HUES64 (cell line): ENCODE results near the gene PLOD2.

Source experiments
- H3K27ac ChIP-seq: 2 replicates; pipeline ENCODE4 v1.7.0; 2013; ENCODE audit warnings: low read depth, low read length, inconsistent platforms
- H3K27me3 ChIP-seq: 2 replicates; pipeline ENCODE4 v1.6.1; 2013; ENCODE audit warnings: mild to moderate bottlenecking, low read length; ENCODE audit not compliant: insufficient read depth
- H3K36me3 ChIP-seq: 2 replicates; pipeline ENCODE4 v1.6.1; 2013; ENCODE audit warnings: mild to moderate bottlenecking, low read length; ENCODE audit not compliant: insufficient read depth
- H3K4me1 ChIP-seq: 2 replicates; pipeline ENCODE4 v1.6.1; 2013; ENCODE audit warnings: mild to moderate bottlenecking, low read length, moderate library complexity; ENCODE audit not compliant: insufficient read depth
- H3K4me3 ChIP-seq: 2 replicates; pipeline ENCODE4 v1.5.1; 2013; ENCODE audit warnings: mild to moderate bottlenecking, low read length, moderate library complexity
- H3K9ac ChIP-seq: 2 replicates; pipeline ENCODE4 v1.6.1; 2013; ENCODE audit warnings: mild to moderate bottlenecking, low read depth, low read length
- H3K9me3 ChIP-seq: 2 replicates; pipeline ENCODE4 v1.6.1; 2013; ENCODE audit warnings: low read depth, low read length; ENCODE audit not compliant: insufficient read depth
- WGBS: fragments of 150-250, 120-280 bp; methylation state at CpG from one replicate; pipeline ENCODE4 v1.1.7; 2013; ENCODE audit warnings: missing lambda C conversion rate; 5-methylcytosine and 5-hydroxymethylcytosine counted together

The PLOD2 gene

DNA sequence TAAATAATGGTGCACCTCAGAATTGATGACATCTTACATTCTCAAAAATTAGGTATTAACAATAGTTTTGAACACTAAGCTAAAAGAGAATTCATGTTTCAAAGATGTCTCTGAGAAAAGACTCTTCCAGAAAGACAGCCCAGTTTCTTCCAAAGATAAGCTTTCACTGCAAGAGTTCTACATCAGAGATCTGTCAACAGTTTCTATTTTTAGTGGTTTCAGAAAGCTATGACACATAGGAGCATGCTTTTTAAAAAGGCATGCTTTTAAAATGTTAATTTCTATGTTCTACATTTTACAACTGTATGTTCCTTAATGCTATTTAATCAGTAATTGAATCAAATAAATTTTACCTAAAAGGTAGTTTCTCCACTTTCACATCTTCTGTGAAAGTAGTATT is 88.2 kb downstream of the PLOD2 start:
- peaks cover 33% of the 10 kb centered on the region for H3K36me3 ChIP-seq
- no peak overlapping the region for H3K27ac ChIP-seq
- no peak overlapping the region for H3K4me3 ChIP-seq
- H3K9ac ChIP-seq = no peak overlapping the region
- no peaks in the 10 kb centered on the region for H3K9me3 ChIP-seq
- H3K27me3 ChIP-seq = no peaks in the 10 kb centered on the region
- H3K4me1 ChIP-seq = peaks cover 18% of the 10 kb centered on the region

DNA sequence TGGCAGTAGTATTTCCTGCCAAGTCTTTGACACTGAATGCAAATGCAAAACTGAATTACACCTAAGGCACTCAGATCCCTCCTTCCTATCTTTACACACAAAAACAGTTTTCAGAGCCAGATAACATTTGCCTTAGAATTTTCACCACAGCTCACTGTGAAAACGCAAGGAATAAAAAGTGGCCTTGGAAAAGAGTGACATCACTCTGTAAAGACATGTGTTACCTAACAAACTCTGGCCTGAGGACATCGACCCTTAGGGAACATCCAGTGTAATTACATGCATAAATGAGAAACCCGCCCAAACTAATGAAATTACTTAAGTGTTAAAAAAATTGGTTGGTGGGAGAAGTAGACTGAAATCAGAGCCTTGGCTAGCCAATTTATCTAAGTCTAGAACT is 88.9 kb downstream of the PLOD2 start:
- Histone ChIP-seq H3K27ac (no peak overlapping the region), H3K9me3 (no peaks in the 10 kb centered on the region), H3K4me3 (no peak overlapping the region), H3K27me3 (no peaks in the 10 kb centered on the region), H3K9ac (no peak overlapping the region), H3K4me1 (peaks cover 18% of the 10 kb centered on the region), H3K36me3 (peaks cover 30% of the 10 kb centered on the region)
- 76% methylated on average over 3 of the region's 3 CpGs for WGBS

DNA sequence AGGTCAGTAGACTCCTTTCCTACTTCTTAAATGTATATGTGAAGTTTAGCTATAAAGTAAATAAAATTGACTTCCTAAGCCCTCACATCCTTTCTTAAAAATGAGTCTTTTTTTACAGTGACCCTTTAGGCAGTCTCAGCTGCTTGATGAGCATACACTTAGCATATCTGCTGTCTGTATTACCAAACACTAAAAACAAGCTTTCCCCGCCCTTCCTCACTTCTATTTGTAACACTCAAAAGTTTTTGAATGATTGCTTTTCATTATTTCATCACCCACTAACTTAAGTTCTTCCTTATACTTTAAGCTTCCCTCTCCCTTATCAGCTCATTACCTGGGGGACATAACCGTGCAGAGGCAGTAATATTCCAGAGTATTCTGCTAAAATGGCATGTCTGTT is 89.4 kb downstream of the PLOD2 start:
- 74% methylated on average over 2 of the region's 2 CpGs for WGBS
- H3K27ac ChIP-seq = no peak overlapping the region
- H3K4me3 ChIP-seq = no peak overlapping the region

GRCh38 chr3:146067048-146067447 is 93.9 kb downstream of the PLOD2 start:
- H3K9ac ChIP-seq = no peak overlapping the region
- peaks cover 5% of the 10 kb centered on the region; the same call in 1 of the 2 replicates for H3K4me1 ChIP-seq
- no peaks in the 10 kb centered on the region for H3K27me3 ChIP-seq
- H3K27ac ChIP-seq = no peak overlapping the region
- 98% methylated on average over 3 of the region's 3 CpGs for WGBS
- H3K36me3 ChIP-seq = peaks cover 17% of the 10 kb centered on the region
- H3K9me3 ChIP-seq = no peaks in the 10 kb centered on the region
- H3K4me3 ChIP-seq = no peak overlapping the region

More for the DNA sequence above, 89.4 kb downstream of the PLOD2 start:
- Histone ChIP-seq H3K36me3 (peaks cover 28% of the 10 kb centered on the region), H3K9me3 (no peaks in the 10 kb centered on the region), H3K9ac (no peak overlapping the region), H3K27me3 (no peaks in the 10 kb centered on the region), H3K4me1 (peaks cover 18% of the 10 kb centered on the region)

GRCh38 chr3:146065573-146066006 is 95.4 kb downstream of the PLOD2 start:
- WGBS = no CpG with 5 or more reads among the region's 2 CpGs
- Histone ChIP-seq H3K27ac (no peak overlapping the region), H3K9me3 (no peaks in the 10 kb centered on the region), H3K9ac (no peak overlapping the region), H3K36me3 (peaks cover 12% of the 10 kb centered on the region), H3K4me3 (no peak overlapping the region), H3K27me3 (no peaks in the 10 kb centered on the region), H3K4me1 (no peaks in the 10 kb centered on the region)

GRCh38 chr3:146058241-146058640 is 102.7 kb downstream of the PLOD2 start:
- Histone ChIP-seq H3K27me3 (no peaks in the 10 kb centered on the region), H3K4me3 (no peak overlapping the region), H3K4me1 (no peaks in the 10 kb centered on the region), H3K36me3 (no peaks in the 10 kb centered on the region), H3K27ac (no peak overlapping the region), H3K9me3 (no peaks in the 10 kb centered on the region), H3K9ac (no peak overlapping the region)
- WGBS = no CpG with 5 or more reads among the region's 2 CpGs

GRCh38 chr3:146052791-146053310 is 108.1 kb downstream of the PLOD2 start:
- H3K27ac ChIP-seq = no peak overlapping the region
- no peaks in the 10 kb centered on the region for H3K9me3 ChIP-seq
- H3K4me1 ChIP-seq = peaks cover 5% of the 10 kb centered on the region; the same call in 1 of the 2 replicates
- H3K36me3 ChIP-seq = no peaks in the 10 kb centered on the region
- H3K4me3 ChIP-seq = no peak overlapping the region
- 86% methylated on average over 4 of the region's 6 CpGs for WGBS
- no peaks in the 10 kb centered on the region for H3K27me3 ChIP-seq
- no peak overlapping the region for H3K9ac ChIP-seq

DNA sequence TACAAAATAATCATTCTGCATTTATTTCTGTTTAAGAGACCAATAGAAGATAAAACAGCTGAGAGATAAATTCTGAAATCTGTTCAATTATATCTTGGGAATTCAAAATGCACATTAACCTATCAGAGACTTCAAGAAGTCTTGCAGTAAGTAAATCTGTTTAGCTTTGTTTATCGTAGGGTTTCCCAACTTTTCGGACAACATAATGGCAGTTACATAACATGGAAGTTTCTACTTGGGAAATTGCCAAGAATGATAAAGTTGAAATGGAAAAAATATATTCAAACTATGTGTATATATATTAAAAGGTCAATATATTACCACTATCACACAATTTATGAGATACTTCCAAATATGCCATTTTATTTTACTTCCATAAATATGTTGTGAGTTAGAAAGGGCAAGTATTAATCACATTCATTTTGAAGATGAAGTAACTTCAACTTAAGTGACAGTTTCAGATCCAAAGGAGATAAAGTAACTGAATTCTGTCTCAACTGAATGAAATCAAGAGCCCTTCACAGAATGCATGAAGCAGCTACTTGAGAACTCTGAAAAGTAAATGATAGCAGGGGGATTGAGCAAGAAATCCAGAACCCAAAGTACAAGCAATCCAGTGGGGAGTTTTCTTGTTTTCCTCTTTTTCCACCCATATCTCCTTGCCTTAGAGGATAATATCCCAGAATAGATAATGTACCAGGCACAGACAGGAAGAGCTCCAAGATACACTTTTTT is 108.8 kb downstream of the PLOD2 start:
- H3K4me3 ChIP-seq = no peak overlapping the region
- WGBS = 100% methylated on average over 2 of the region's 2 CpGs

DNA sequence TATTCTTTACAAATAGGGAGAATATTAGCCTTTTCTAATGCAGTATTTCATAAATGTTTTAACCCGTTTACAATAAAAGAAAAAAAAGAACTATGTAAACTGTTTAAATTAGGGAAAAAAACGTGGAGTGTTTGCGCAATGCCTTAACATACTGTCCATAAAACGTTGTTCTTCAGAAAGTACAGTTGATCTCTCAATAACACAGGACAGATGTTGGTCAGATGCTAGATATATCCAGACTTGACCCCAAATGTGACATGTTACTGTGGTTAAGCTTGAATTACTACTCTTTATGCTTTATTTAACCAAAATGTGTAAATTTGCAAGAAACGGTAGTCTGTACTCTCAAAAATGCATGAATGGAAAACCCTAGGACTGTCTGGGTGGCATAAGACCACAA is 110.3 kb downstream of the PLOD2 start:
- H3K36me3 ChIP-seq = no peaks in the 10 kb centered on the region
- no peak overlapping the region for H3K9ac ChIP-seq
- H3K9me3 ChIP-seq = no peaks in the 10 kb centered on the region
- peaks cover 5% of the 10 kb centered on the region; the same call in 1 of the 2 replicates for H3K4me1 ChIP-seq
- 96% methylated on average over 5 of the region's 5 CpGs for WGBS
- H3K4me3 ChIP-seq = no peak overlapping the region
- no peak overlapping the region for H3K27ac ChIP-seq
- H3K27me3 ChIP-seq = no peaks in the 10 kb centered on the region

More for the DNA sequence above, 108.8 kb downstream of the PLOD2 start:
- H3K9me3 ChIP-seq = no peaks in the 10 kb centered on the region
- no peak overlapping the region for H3K27ac ChIP-seq
- no peaks in the 10 kb centered on the region for H3K36me3 ChIP-seq
- no peak overlapping the region for H3K9ac ChIP-seq
- peaks cover 5% of the 10 kb centered on the region; the same call in 1 of the 2 replicates for H3K4me1 ChIP-seq
- H3K27me3 ChIP-seq = no peaks in the 10 kb centered on the region

GRCh38 chr3:146047485-146047884 is 113.5 kb downstream of the PLOD2 start:
- no peak overlapping the region for H3K9ac ChIP-seq
- WGBS = no CpG with 5 or more reads among the region's 1 CpG
- no peak overlapping the region for H3K4me3 ChIP-seq
- H3K27me3 ChIP-seq = no peaks in the 10 kb centered on the region
- no peak overlapping the region for H3K27ac ChIP-seq
- no peaks in the 10 kb centered on the region for H3K36me3 ChIP-seq
- no peaks in the 10 kb centered on the region for H3K9me3 ChIP-seq
- peaks cover 5% of the 10 kb centered on the region; the same call in 1 of the 2 replicates for H3K4me1 ChIP-seq

GRCh38 chr3:146044046-146044445 is 116.9 kb downstream of the PLOD2 start:
- H3K9me3 ChIP-seq = no peaks in the 10 kb centered on the region
- no peaks in the 10 kb centered on the region for H3K36me3 ChIP-seq
- no peaks in the 10 kb centered on the region for H3K27me3 ChIP-seq
- no peak overlapping the region for H3K4me3 ChIP-seq
- no peak overlapping the region for H3K27ac ChIP-seq
- no peak overlapping the region for H3K9ac ChIP-seq
- H3K4me1 ChIP-seq = no peaks in the 10 kb centered on the region
